Caco-2 (cell line): ENCODE results near the gene FOXM1. TPM values are rescaled to one million over a fixed set of nuclear protein-coding genes. Genes with fewer than 3 reads are reported as not detected.

ENCODE experiments used
- BruUV-seq: library from RNA; stranded (reverse); fragments of 400-500 nt; replicated peaks from 2 replicates; lab custom pipeline; 2021; lab: Mats Ljungman, UMichigan
- CTCF ChIA-PET: fragments of 300-600 bp; sonication (Branson Sonifier 250); formaldehyde crosslinking; loops from one replicate; lab custom pipeline; 2022; ENCODE audit warnings: antibody characterized with exemption; lab: Charles Lee
- POLR2A ChIA-PET: fragments of 300-600 bp; sonication (Branson Sonifier 250); formaldehyde crosslinking; loops from one replicate; lab custom pipeline; 2022; ENCODE audit warnings: antibody characterized with exemption; lab: Charles Lee
- DNase-seq, 2 experiments: peaks; one replicate each; pipeline versions ENCODE4 v3.0.0 to v3.0.0-alpha.2; 2020 to 2022
- H3K27me3 ChIP-seq: replicated peaks from 2 replicates; pipeline ENCODE4 v1.6.0; 2011; ENCODE audit warnings: low read length; ENCODE audit not compliant: control insufficient read depth, insufficient read depth
- H3K36me3 ChIP-seq: 2 replicates; pipeline ENCODE4 v1.5.1; 2011; ENCODE audit warnings: low read length; ENCODE audit not compliant: control insufficient read depth, insufficient read depth
- H3K4me1 ChIP-seq: fragments of 250-450 bp; sonication (Bioruptor Pico); 2 replicates; pipeline ENCODE4 v1.5.1; 2020; ENCODE audit warnings: mild to moderate bottlenecking
- H3K4me3 ChIP-seq: 2 replicates; pipeline ENCODE4 v1.5.1; 2011; ENCODE audit warnings: low read depth, mild to moderate bottlenecking, control low read depth, low read length
- H3K9me3 ChIP-seq: fragments of 250-450 bp; sonication (Bioruptor Pico); 2 replicates; pipeline ENCODE4 v1.5.1; 2020; ENCODE audit warnings: mild to moderate bottlenecking, moderate library complexity
- H3K27ac Mint-ChIP-seq: one replicate; pipeline ENCODE4 v1.8.0; 2022; ENCODE audit warnings: mixed read lengths; ENCODE audit not compliant: unreplicated experiment
- H3K27me3 Mint-ChIP-seq: one replicate; pipeline ENCODE4 v1.8.0; 2022; ENCODE audit warnings: mixed read lengths; ENCODE audit not compliant: insufficient read depth, unreplicated experiment
- H3K36me3 Mint-ChIP-seq: one replicate; pipeline ENCODE4 v1.8.0; 2022; ENCODE audit warnings: mild to moderate bottlenecking, mixed read lengths; ENCODE audit not compliant: insufficient read depth, unreplicated experiment
- H3K4me1 Mint-ChIP-seq: one replicate; pipeline ENCODE4 v1.8.0; 2022; ENCODE audit warnings: low read depth, mixed read lengths; ENCODE audit not compliant: unreplicated experiment
- H3K4me3 Mint-ChIP-seq: one replicate; pipeline ENCODE4 v1.8.0; 2022; ENCODE audit warnings: mild to moderate bottlenecking, moderate library complexity, mixed read lengths; ENCODE audit not compliant: unreplicated experiment
- H3K9me3 Mint-ChIP-seq: one replicate; pipeline ENCODE4 v1.8.0; 2022; ENCODE audit warnings: mixed read lengths; ENCODE audit not compliant: unreplicated experiment
- intact Hi-C: fragments of 100-400 bp; cut with micrococcal nuclease; formaldehyde crosslinking; loops from one replicate; pipeline ENCODE4 v1.10.0; 2022; ENCODE audit not compliant: unreplicated experiment
- total RNA-seq: library from RNA; stranded (reverse); gene quantifications from 2 replicates; pipeline ENCODE4 v1.2.3, GENCODE V29; 2022
- TF ChIP-seq, protein P1 (sequence below), 2 experiments: fragments of 200-600 bp in 1 of 2; IDR thresholded peaks; 1 replicate in 1 of 2; 2 replicates in 1 of 2; pipeline versions ENCODE4 v1.5.1 to v1.8.0; 2011 to 2022; ENCODE audit warnings: antibody characterized with exemption in 1 of 2, control low read depth in 1 of 2, inconsistent platforms in 1 of 2, low read depth in 1 of 2, low read length in 1 of 2, mild to moderate bottlenecking in 1 of 2, moderate library complexity in 1 of 2; ENCODE audit not compliant: insufficient read depth in 1 of 2, severe bottlenecking in 1 of 2, unreplicated experiment in 1 of 2

The FOXM1 gene
- total RNA-seq, 1 experiment from 2014 or later: 222 TPM

DNA sequence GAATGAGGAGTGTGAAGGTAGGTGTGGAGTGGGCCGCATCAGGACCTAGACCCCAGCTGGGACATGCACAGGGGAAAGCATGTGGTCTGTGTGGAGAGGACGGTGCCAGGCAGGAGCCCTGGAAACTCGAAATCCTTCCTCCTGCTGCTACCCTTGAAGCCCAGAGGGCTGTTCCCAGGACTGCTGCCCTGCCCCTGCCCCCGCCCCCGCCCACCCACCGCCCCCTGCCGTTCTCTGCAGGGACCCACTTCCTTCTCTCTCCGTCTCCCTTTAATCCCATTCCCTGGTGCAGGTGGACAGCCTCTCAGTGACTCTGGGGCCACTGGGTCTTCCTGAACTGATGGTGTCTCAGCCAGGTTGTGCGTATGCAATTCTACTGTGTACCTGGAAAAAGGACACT is 56.5 kb downstream of the FOXM1 start:
- Histone ChIP-seq H3K27me3 (no peaks in the 10 kb centered on the region), H3K4me1 (no peaks in the 10 kb centered on the region), H3K4me3 (no peak overlapping the region), H3K36me3 (peaks cover 4% of the 10 kb centered on the region; the same call in 1 of the 2 replicates), H3K9me3 (no peaks in the 10 kb centered on the region)
- Mint-ChIP-seq H3K4me3 (no peak overlapping the region), H3K27me3 (no peaks in the 10 kb centered on the region), H3K27ac (no peak overlapping the region), H3K4me1 (no peaks in the 10 kb centered on the region), H3K9me3 (no peaks in the 10 kb centered on the region), H3K36me3 (peaks cover 59% of the 10 kb centered on the region)
- POLR2A ChIA-PET: no interaction called here
- TF ChIP-seq, protein P1, sequence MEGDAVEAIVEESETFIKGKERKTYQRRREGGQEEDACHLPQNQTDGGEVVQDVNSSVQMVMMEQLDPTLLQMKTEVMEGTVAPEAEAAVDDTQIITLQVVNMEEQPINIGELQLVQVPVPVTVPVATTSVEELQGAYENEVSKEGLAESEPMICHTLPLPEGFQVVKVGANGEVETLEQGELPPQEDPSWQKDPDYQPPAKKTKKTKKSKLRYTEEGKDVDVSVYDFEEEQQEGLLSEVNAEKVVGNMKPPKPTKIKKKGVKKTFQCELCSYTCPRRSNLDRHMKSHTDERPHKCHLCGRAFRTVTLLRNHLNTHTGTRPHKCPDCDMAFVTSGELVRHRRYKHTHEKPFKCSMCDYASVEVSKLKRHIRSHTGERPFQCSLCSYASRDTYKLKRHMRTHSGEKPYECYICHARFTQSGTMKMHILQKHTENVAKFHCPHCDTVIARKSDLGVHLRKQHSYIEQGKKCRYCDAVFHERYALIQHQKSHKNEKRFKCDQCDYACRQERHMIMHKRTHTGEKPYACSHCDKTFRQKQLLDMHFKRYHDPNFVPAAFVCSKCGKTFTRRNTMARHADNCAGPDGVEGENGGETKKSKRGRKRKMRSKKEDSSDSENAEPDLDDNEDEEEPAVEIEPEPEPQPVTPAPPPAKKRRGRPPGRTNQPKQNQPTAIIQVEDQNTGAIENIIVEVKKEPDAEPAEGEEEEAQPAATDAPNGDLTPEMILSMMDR (IDR thresholded peaks at IDR 0.05; ENCODE audit: insufficient read depth in 1 of 2, low read depth in 1 of 2, low read length in 1 of 2, severe bottlenecking in 1 of 2, unreplicated experiment in 1 of 2): no peak
- intact Hi-C loops: no loop called here
- DNase-seq: no peak
- no TSS peak for BruUV-seq
- CTCF ChIA-PET: interaction anchor here (1.2 kb wide), 1 partner anchor 24 kb away, joined by 3 read pairs; no protein-coding TSS in a partner anchor

DNA sequence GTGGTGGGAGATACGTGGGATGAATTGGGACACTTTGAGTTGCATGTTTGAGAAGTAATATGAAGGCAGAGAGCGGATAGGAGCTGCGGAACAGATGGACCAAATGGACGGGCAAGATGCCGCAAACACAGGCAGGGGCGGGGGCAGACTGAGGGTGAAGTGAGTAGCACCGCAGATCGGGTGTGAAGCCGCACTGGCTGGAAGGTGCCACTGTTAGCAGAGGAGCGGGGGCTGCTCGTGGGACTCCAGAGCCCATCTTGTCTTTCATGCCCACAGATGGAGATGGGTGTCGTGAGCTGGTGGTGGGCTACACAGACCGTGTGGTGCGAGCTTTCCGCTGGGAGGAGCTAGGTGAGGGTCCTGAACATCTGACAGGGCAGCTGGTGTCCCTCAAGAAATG is 57.2 kb downstream of the FOXM1 start:
- BruUV-seq: no TSS peak
- CTCF ChIA-PET: interaction anchor here (0.7 kb wide), 1 partner anchor 238 kb away, joined by 3 read pairs; no protein-coding TSS in a partner anchor
- no peak overlapping the region for H3K27ac Mint-ChIP-seq

More for the DNA sequence above, 57.2 kb downstream of the FOXM1 start:
- TF ChIP-seq, protein P1 (IDR thresholded peaks at IDR 0.05; ENCODE audit: insufficient read depth in 1 of 2, low read depth in 1 of 2, low read length in 1 of 2, severe bottlenecking in 1 of 2, unreplicated experiment in 1 of 2): no peak
- Mint-ChIP-seq H3K36me3 (peaks cover 54% of the 10 kb centered on the region), H3K9me3 (no peaks in the 10 kb centered on the region), H3K4me3 (no peak overlapping the region), H3K27me3 (no peaks in the 10 kb centered on the region), H3K4me1 (no peaks in the 10 kb centered on the region)
- intact Hi-C loops: no loop called here
- Histone ChIP-seq H3K36me3 (peaks cover 4% of the 10 kb centered on the region; the same call in 1 of the 2 replicates), H3K4me3 (no peak overlapping the region), H3K9me3 (no peaks in the 10 kb centered on the region), H3K4me1 (no peaks in the 10 kb centered on the region), H3K27me3 (no peaks in the 10 kb centered on the region)
- POLR2A ChIA-PET: interaction anchor here (0.7 kb wide), 1 partner anchor 234 kb away, joined by 3 read pairs; no protein-coding TSS in a partner anchor
- no peak for DNase-seq
